AG08396 (cell line): ENCODE data around the gene CERK.

Experiments
- DNase-seq: peaks from one replicate; pipeline ENCODE4 v3.0.0; 2012; ENCODE audit warnings: low spot score, mixed read lengths

The CERK gene

GRCh38 chr22:46699091-46699490 lies 39.0 kb downstream of the CERK start:
- DNase-seq, result no peak

GRCh38 chr22:46697811-46698515 lies 40.1 kb downstream of the CERK start:
- DNase-seq, result no peak

GRCh38 chr22:46696614-46697013 lies 41.4 kb downstream of the CERK start:
- no peak for DNase-seq

GRCh38 chr22:46696229-46696518 lies 41.9 kb downstream of the CERK start:
- DNase-seq, result no peak

GRCh38 chr22:46695346-46696228 lies 42.5 kb downstream of the CERK start:
- no peak for DNase-seq

GRCh38 chr22:46694416-46695170 lies 43.5 kb downstream of the CERK start:
- DNase-seq, result no peak

- DNase-seq, result no peak
Measured at GRCh38 chr22:46693634-46694415, 44.2 kb downstream of the CERK start.

- no peak for DNase-seq
Measured at GRCh38 chr22:46691571-46691970, 46.5 kb downstream of the CERK start.

GRCh38 chr22:46690146-46690545 lies 47.9 kb downstream of the CERK start:
- DNase-seq, result no peak

GRCh38 chr22:46688949-46689348 lies 49.1 kb downstream of the CERK start:
- no peak for DNase-seq

- DNase-seq, result no peak
Measured at GRCh38 chr22:46687460-46687859, 50.6 kb downstream of the CERK start.

- no peak for DNase-seq
Measured at GRCh38 chr22:46687048-46687444, 51.0 kb downstream of the CERK start.

GRCh38 chr22:46686221-46687047 lies 51.6 kb downstream of the CERK start:
- no peak for DNase-seq

GRCh38 chr22:46684706-46685105 lies 53.3 kb downstream of the CERK start:
- no peak for DNase-seq

GRCh38 chr22:46682011-46682731 lies 55.9 kb downstream of the CERK start:
- no peak for DNase-seq

- DNase-seq, result no peak
Measured at GRCh38 chr22:46681010-46681409, 57.0 kb downstream of the CERK start.

- peak; percentile 80 for DNase-seq
Measured at GRCh38 chr22:46679706-46680269, 58.3 kb downstream of the CERK start.

- peak; percentile 91 for DNase-seq
Measured at GRCh38 chr22:46678785-46679700, 59.0 kb downstream of the CERK start.
